PFSK-1 (cell line): ENCODE data around the gene NTMT2.

Experiments
- FOXP2 ChIP-seq: optimal IDR thresholded peaks from 2 replicates; pipeline ENCODE3; 2011; ENCODE audit warnings: borderline replicate concordance, control low read depth, inconsistent platforms; ENCODE audit not compliant: insufficient read depth; ENCODE audit errors: extremely low read length, extremely low read depth
- POLR2AphosphoS5 ChIP-seq: IDR thresholded peaks from 2 replicates; pipeline ENCODE4 v1.6.1; 2012; ENCODE audit warnings: low read depth, mild to moderate bottlenecking, control low read depth, low read length, moderate library complexity
- SIN3A ChIP-seq: IDR thresholded peaks from 2 replicates; pipeline ENCODE4 v1.6.1; 2012; ENCODE audit warnings: mild to moderate bottlenecking, low read length, moderate library complexity, borderline replicate concordance; ENCODE audit not compliant: insufficient read depth
- TAF1 ChIP-seq: IDR thresholded peaks from 2 replicates; pipeline ENCODE4 v1.6.1; 2012; ENCODE audit warnings: low read length, control low read depth, borderline replicate concordance; ENCODE audit not compliant: insufficient read depth

GRCh38 chr1:170157820-170158219 is 12.1 kb downstream of the NTMT2 start:
- TF ChIP-seq FOXP2 (no peak), POLR2AphosphoS5 (no peak), SIN3A (no peak), TAF1 (no peak)
